SK-MEL-5 (cell line): ENCODE data around the gene DAZAP1. TPM values are rescaled to one million over a fixed set of nuclear protein-coding genes. Genes with fewer than 3 reads are reported as not detected.
A peak's percentile ranks its signal among the peaks of the same experiment; 100 is the strongest.
"Not testable (repeated sequence)": the region's sequence is repeated elsewhere in the genome, so short reads cannot be mapped to it uniquely, and the experiment has no call there.

Source experiments
- DNase-seq: peaks from one replicate; pipeline ENCODE4 v3.0.0-alpha.2; 2016; ENCODE audit warnings: low read depth, low spot score
- in situ Hi-C: cut with HindIII; loops from 2 replicates; pipeline ENCODE4 v1.10.0; 2016; ENCODE audit warnings: low sequenced_read_pairs, high pct_unique_total_duplicates, low pct_unique_long_range_greater_than_20kb
- total RNA-seq: library from RNA; depleted of rRNA; stranded (reverse); fragments of >200 nt; shearing (Covaris generic); gene quantifications from 2 replicates; pipeline ENCODE4 v1.2.3, GENCODE V29; 2014

Gene DAZAP1
- total RNA-seq, 1 experiment from 2014 or later: 71.7 TPM

GRCh38 chr19:1429750-1430149 is 22.4 kb downstream of the DAZAP1 start:
- in situ Hi-C loops: no loop called here
- no peak for DNase-seq

GRCh38 chr19:1430246-1430645 is 22.9 kb downstream of the DAZAP1 start:
- DNase-seq: no peak
- in situ Hi-C loops: no loop called here

GRCh38 chr19:1431759-1432506 is 24.5 kb downstream of the DAZAP1 start:
- no peak for DNase-seq

GRCh38 chr19:1432507-1432887 is 25.1 kb downstream of the DAZAP1 start:
- no peak for DNase-seq
- in situ Hi-C loops: no loop called here

More at GRCh38 chr19:1431759-1432506, 24.5 kb downstream of the DAZAP1 start:
- in situ Hi-C loops: no loop called here

- DNase-seq: no peak
- in situ Hi-C loops: no loop called here
Measured at GRCh38 chr19:1433119-1434039, 26.0 kb downstream of the DAZAP1 start.

- in situ Hi-C loops: no loop called here
Measured at GRCh38 chr19:1434040-1434366, 26.6 kb downstream of the DAZAP1 start.

GRCh38 chr19:1434577-1435060 is 27.2 kb downstream of the DAZAP1 start:
- in situ Hi-C loops: no loop called here
- DNase-seq: no peak

More at GRCh38 chr19:1434040-1434366, 26.6 kb downstream of the DAZAP1 start:
- DNase-seq: no peak

GRCh38 chr19:1435378-1435989 is 28.1 kb downstream of the DAZAP1 start:
- in situ Hi-C loops: no loop called here
- DNase-seq: no peak

GRCh38 chr19:1437609-1438008 is 30.2 kb downstream of the DAZAP1 start:
- in situ Hi-C loops: no loop called here
- DNase-seq: no peak

GRCh38 chr19:1438035-1438932 is 30.9 kb downstream of the DAZAP1 start, which contains the start of gene RPS15:
Gene RPS15 (plus strand): TSS chr19:1438396. CDS start chr19:1438426, 30 bp downstream.
- peak; percentile 89 for DNase-seq
- in situ Hi-C loops: no loop called here

- no peak for DNase-seq
- in situ Hi-C loops: no loop called here
Measured at GRCh38 chr19:1438933-1439354, 31.6 kb downstream of the DAZAP1 start.

- in situ Hi-C loops: not testable (repeated sequence)
Measured at GRCh38 chr19:1439525-1440417, 32.4 kb downstream of the DAZAP1 start.

GRCh38 chr19:1440418-1440801 is 33.0 kb downstream of the DAZAP1 start:
- DNase-seq: no peak
- in situ Hi-C loops: no loop called here

More at GRCh38 chr19:1439525-1440417, 32.4 kb downstream of the DAZAP1 start:
- not testable (repeated sequence) for DNase-seq

- in situ Hi-C loops: no loop called here
- no peak for DNase-seq
Measured at GRCh38 chr19:1441022-1441426, 33.6 kb downstream of the DAZAP1 start.

- DNase-seq: no peak
- in situ Hi-C loops: no loop called here
Measured at GRCh38 chr19:1441677-1442438, 34.5 kb downstream of the DAZAP1 start.
